WTC11 (cell line): ENCODE measurements around the gene HMGXB3. TPM values are rescaled to one million over a fixed set of nuclear protein-coding genes. Genes with fewer than 3 reads are reported as not detected.
A peak's percentile ranks its signal among the peaks of the same experiment; 100 is the strongest.

Experiments
- ATAC-seq: fragments of 200-7000 bp; cut with Tn5 transposase; 2 replicates; pipeline ENCODE4 v1.10.0; 2021; ENCODE audit warnings: mild to moderate bottlenecking, moderate library complexity
- CTCF ChIA-PET: fragments of 300-600 bp; sonication (Branson Sonifier 250); formaldehyde crosslinking; loops from one replicate; lab custom pipeline; 2021; ENCODE audit warnings: antibody characterized with exemption; lab: Charles Lee
- POLR2A ChIA-PET: fragments of 350-600 bp; sonication (Branson Sonifier 250); formaldehyde crosslinking; loops from one replicate; lab custom pipeline; 2021; ENCODE audit warnings: antibody characterized with exemption; lab: Charles Lee
- DNase-seq: peaks from one replicate; pipeline ENCODE4 v3.0.0; 2021; ENCODE audit warnings: low spot score
- H3K27ac Mint-ChIP-seq: 2 replicates; pipeline ENCODE4 v1.8.0; 2021; ENCODE audit warnings: mixed read lengths
- H3K27me3 Mint-ChIP-seq: 2 replicates; pipeline ENCODE4 v1.8.0; 2021; ENCODE audit warnings: low read depth, mild to moderate bottlenecking, moderate library complexity, mixed read lengths
- H3K36me3 Mint-ChIP-seq: 2 replicates; pipeline ENCODE4 v1.8.0; 2021; ENCODE audit warnings: mixed read lengths
- H3K4me1 Mint-ChIP-seq: 2 replicates; pipeline ENCODE4 v1.8.0; 2022; ENCODE audit warnings: mixed read lengths
- H3K4me3 Mint-ChIP-seq: 2 replicates; pipeline ENCODE4 v1.8.0; 2021; ENCODE audit warnings: mild to moderate bottlenecking, moderate library complexity, mixed read lengths
- H3K9me3 Mint-ChIP-seq: 2 replicates; pipeline ENCODE4 v1.8.0; 2021; ENCODE audit warnings: mixed read lengths
- CBFB ChIP-seq: sonication (generic); formaldehyde crosslinking; IDR thresholded peaks from 2 replicates; pipeline ENCODE4 v1.8.1; 2022; ENCODE audit warnings: mild to moderate bottlenecking, low read depth, missing genetic modification reagents
- CREB1 ChIP-seq: sonication (generic); formaldehyde crosslinking; IDR thresholded peaks from 2 replicates; pipeline ENCODE4 v1.8.0; 2023; ENCODE audit warnings: mild to moderate bottlenecking, missing genetic modification reagents
- FOXJ3 ChIP-seq: sonication (generic); formaldehyde crosslinking; IDR thresholded peaks from 2 replicates; pipeline ENCODE4 v1.9.0; 2021; ENCODE audit warnings: missing genetic modification reagents, mild to moderate bottlenecking, borderline replicate concordance
- SMAD3 ChIP-seq: sonication (generic); formaldehyde crosslinking; IDR thresholded peaks from 2 replicates; pipeline ENCODE4 v1.8.0; 2022; ENCODE audit warnings: missing genetic modification reagents, mild to moderate bottlenecking, borderline replicate concordance
- TEAD1 ChIP-seq: sonication (generic); formaldehyde crosslinking; IDR thresholded peaks from 2 replicates; pipeline ENCODE4 v1.8.0; 2022; ENCODE audit warnings: mild to moderate bottlenecking, missing genetic modification reagents
- ZBTB21 ChIP-seq: sonication (generic); formaldehyde crosslinking; IDR thresholded peaks from 2 replicates; pipeline ENCODE4 v1.8.1; 2023; ENCODE audit warnings: mild to moderate bottlenecking, missing genetic modification reagents, borderline replicate concordance
- ZNF138 ChIP-seq: sonication (generic); formaldehyde crosslinking; conservative IDR thresholded peaks from 2 replicates; pipeline ENCODE4 v1.8.1; 2022; ENCODE audit warnings: mild to moderate bottlenecking, moderate library complexity, missing genetic modification reagents
- ZNF219 ChIP-seq: sonication (generic); formaldehyde crosslinking; IDR thresholded peaks from 2 replicates; pipeline ENCODE4 v1.8.0; 2023; ENCODE audit warnings: missing genetic modification reagents, mild to moderate bottlenecking, borderline replicate concordance
- ZNF263 ChIP-seq: sonication (generic); formaldehyde crosslinking; IDR thresholded peaks from 2 replicates; pipeline ENCODE4 v1.8.1; 2022; ENCODE audit warnings: low read depth, mild to moderate bottlenecking, moderate library complexity, missing genetic modification reagents
- ZNF416 ChIP-seq: fragments of 250-450 bp; sonication (Bioruptor Pico); IDR thresholded peaks from 2 replicates; pipeline ENCODE4 v1.9.0; 2021; ENCODE audit warnings: mild to moderate bottlenecking, inconsistent platforms
- ZNF423 ChIP-seq: fragments of 250-450 bp; sonication (Bioruptor Pico); IDR thresholded peaks from 2 replicates; pipeline ENCODE4 v2.1.2; 2022; ENCODE audit warnings: mild to moderate bottlenecking, moderate library complexity
- total RNA-seq: library from RNA; stranded (reverse); gene quantifications from 3 replicates; pipeline ENCODE4 v1.2.3, GENCODE V29; 2021
- TF ChIP-seq, protein P1 (sequence below): sonication (generic); formaldehyde crosslinking; IDR thresholded peaks from 2 replicates; pipeline ENCODE4 v1.8.1; 2022; ENCODE audit warnings: low read depth, missing genetic modification reagents, borderline replicate concordance
- TF ChIP-seq, protein P2 (sequence below): fragments of 250-450 bp; sonication (Bioruptor Pico); IDR thresholded peaks from 2 replicates; pipeline ENCODE4 v1.9.0; 2021; ENCODE audit warnings: mild to moderate bottlenecking, borderline replicate concordance
- TF ChIP-seq, protein P3 (sequence below): sonication (generic); formaldehyde crosslinking; IDR thresholded peaks from 2 replicates; pipeline ENCODE4 v1.8.1; 2022; ENCODE audit warnings: mild to moderate bottlenecking, missing genetic modification reagents, moderate library complexity, borderline replicate concordance
- TF ChIP-seq, protein P4 (sequence below): fragments of 250-450 bp; sonication (Bioruptor Pico); IDR thresholded peaks from 2 replicates; pipeline ENCODE4 v1.9.0; 2021; ENCODE audit warnings: mild to moderate bottlenecking
- TF ChIP-seq, protein P5 (sequence below): sonication (generic); formaldehyde crosslinking; IDR thresholded peaks from 2 replicates; pipeline ENCODE4 v1.8.1; 2023; ENCODE audit warnings: mild to moderate bottlenecking, missing genetic modification reagents, borderline replicate concordance
- TF ChIP-seq, protein P6 (sequence below): sonication (generic); formaldehyde crosslinking; IDR thresholded peaks from 2 replicates; pipeline ENCODE4 v1.8.0; 2022; ENCODE audit warnings: missing genetic modification reagents

The HMGXB3 gene
- total RNA-seq, 1 experiment from 2014 or later, result 31.6 TPM

DNA sequence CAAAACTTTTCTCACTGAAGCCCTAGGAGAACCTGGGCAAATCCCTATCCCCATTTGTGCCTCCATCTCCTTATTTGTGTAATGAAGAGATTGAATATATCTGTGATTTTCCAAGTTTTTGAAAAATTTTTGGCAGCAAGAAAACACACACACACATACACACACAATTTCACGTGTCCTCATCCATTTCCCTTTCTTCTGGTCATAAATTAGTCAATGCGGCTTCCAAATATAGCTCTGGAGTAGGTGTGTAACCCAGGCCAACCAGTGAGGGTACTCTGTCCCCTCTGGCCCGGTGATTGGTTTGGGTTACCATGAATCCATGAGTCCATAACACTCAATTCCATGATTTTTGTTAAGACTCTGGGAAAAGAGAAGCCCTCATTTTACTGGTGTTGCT is 73.1 kb downstream of the HMGXB3 start (continued):
- TF ChIP-seq, protein P1, sequence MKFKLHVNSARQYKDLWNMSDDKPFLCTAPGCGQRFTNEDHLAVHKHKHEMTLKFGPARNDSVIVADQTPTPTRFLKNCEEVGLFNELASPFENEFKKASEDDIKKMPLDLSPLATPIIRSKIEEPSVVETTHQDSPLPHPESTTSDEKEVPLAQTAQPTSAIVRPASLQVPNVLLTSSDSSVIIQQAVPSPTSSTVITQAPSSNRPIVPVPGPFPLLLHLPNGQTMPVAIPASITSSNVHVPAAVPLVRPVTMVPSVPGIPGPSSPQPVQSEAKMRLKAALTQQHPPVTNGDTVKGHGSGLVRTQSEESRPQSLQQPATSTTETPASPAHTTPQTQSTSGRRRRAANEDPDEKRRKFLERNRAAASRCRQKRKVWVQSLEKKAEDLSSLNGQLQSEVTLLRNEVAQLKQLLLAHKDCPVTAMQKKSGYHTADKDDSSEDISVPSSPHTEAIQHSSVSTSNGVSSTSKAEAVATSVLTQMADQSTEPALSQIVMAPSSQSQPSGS (CRISPR knock-in tag), result no peak

DNA sequence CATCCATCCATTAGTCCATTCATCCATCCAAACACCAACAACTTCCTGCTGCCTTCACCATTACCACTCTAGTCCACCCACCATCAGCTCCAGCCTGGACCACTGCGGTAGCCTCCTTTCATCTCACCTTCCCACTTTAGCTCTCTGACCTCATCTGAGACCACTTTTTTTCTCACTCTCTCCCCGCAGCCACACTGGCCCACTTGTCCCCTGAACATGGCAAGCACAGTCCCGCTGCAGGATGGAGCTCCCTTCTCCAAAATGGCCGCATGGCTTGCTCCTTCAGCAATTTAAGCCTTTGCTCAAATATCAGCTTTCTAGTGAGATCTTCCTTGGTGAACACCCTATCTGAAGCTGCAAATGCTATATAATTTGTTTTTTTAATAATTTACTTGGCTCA is 74.7 kb downstream of the HMGXB3 start:
- CTCF ChIA-PET, result interaction anchor here (0.6 to 1.6 kb wide), 10 partner anchors 11 to 178 kb away, joined by 3 to 12 read pairs (median 3); partner anchors contain the start of gene PDGFRB
- no peak for ATAC-seq
- Mint-ChIP-seq H3K27me3 (no peaks in the 10 kb centered on the region), H3K27ac (no peak overlapping the region), H3K9me3 (no peaks in the 10 kb centered on the region), H3K36me3 (no peaks in the 10 kb centered on the region), H3K4me3 (no peak overlapping the region), H3K4me1 (no peaks in the 10 kb centered on the region)
- DNase-seq, result no peak
- POLR2A ChIA-PET, result no interaction called here
- no peak for TF ChIP-seq FOXJ3
- TF ChIP-seq, protein P2, sequence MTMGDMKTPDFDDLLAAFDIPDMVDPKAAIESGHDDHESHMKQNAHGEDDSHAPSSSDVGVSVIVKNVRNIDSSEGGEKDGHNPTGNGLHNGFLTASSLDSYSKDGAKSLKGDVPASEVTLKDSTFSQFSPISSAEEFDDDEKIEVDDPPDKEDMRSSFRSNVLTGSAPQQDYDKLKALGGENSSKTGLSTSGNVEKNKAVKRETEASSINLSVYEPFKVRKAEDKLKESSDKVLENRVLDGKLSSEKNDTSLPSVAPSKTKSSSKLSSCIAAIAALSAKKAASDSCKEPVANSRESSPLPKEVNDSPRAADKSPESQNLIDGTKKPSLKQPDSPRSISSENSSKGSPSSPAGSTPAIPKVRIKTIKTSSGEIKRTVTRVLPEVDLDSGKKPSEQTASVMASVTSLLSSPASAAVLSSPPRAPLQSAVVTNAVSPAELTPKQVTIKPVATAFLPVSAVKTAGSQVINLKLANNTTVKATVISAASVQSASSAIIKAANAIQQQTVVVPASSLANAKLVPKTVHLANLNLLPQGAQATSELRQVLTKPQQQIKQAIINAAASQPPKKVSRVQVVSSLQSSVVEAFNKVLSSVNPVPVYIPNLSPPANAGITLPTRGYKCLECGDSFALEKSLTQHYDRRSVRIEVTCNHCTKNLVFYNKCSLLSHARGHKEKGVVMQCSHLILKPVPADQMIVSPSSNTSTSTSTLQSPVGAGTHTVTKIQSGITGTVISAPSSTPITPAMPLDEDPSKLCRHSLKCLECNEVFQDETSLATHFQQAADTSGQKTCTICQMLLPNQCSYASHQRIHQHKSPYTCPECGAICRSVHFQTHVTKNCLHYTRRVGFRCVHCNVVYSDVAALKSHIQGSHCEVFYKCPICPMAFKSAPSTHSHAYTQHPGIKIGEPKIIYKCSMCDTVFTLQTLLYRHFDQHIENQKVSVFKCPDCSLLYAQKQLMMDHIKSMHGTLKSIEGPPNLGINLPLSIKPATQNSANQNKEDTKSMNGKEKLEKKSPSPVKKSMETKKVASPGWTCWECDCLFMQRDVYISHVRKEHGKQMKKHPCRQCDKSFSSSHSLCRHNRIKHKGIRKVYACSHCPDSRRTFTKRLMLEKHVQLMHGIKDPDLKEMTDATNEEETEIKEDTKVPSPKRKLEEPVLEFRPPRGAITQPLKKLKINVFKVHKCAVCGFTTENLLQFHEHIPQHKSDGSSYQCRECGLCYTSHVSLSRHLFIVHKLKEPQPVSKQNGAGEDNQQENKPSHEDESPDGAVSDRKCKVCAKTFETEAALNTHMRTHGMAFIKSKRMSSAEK (CRISPR knock-in tag), result no peak
- TF ChIP-seq TEAD1 (CRISPR knock-in tag), result no peak

DNA sequence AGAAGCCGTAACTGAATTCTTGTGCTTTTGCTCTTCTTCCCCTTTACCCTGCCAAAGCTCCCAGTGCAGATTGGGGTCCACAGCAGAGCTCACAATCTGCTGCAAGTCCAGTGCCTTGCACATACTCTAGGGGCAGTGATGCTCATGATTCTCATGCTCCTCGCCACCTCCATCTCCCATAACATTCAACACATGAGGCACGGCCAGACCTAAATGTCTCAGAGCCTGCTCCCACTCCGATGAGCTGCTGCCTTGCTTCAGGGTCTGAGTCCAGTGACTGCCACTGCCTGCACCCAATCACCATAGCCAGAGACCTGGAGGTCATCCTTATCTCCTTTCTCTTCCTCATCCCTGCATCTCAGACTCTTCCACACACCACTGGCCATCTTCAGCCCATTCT is 75.3 kb downstream of the HMGXB3 start:
- H3K9me3 Mint-ChIP-seq, result no peaks in the 10 kb centered on the region
- ATAC-seq (peak; percentile 64), DNase-seq (no peak)
- no peak overlapping the region for H3K27ac Mint-ChIP-seq
- no peaks in the 10 kb centered on the region for H3K4me1 Mint-ChIP-seq
- H3K36me3 Mint-ChIP-seq, result no peaks in the 10 kb centered on the region
- no peak overlapping the region for H3K4me3 Mint-ChIP-seq
- CTCF ChIA-PET, result interaction anchor here (0.6 to 1.6 kb wide), 10 partner anchors 12 to 178 kb away, joined by 3 to 12 read pairs (median 3); partner anchors contain the start of gene PDGFRB
- POLR2A ChIA-PET, result no interaction called here
- no peaks in the 10 kb centered on the region for H3K27me3 Mint-ChIP-seq
- no peak for TF ChIP-seq CREB1 (CRISPR knock-in tag)
- no peak for TF ChIP-seq ZNF219
- TF ChIP-seq, protein P3, sequence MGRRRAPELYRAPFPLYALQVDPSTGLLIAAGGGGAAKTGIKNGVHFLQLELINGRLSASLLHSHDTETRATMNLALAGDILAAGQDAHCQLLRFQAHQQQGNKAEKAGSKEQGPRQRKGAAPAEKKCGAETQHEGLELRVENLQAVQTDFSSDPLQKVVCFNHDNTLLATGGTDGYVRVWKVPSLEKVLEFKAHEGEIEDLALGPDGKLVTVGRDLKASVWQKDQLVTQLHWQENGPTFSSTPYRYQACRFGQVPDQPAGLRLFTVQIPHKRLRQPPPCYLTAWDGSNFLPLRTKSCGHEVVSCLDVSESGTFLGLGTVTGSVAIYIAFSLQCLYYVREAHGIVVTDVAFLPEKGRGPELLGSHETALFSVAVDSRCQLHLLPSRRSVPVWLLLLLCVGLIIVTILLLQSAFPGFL, result no peak
- TF ChIP-seq ZNF416, result no peak
- TF ChIP-seq, protein P4, sequence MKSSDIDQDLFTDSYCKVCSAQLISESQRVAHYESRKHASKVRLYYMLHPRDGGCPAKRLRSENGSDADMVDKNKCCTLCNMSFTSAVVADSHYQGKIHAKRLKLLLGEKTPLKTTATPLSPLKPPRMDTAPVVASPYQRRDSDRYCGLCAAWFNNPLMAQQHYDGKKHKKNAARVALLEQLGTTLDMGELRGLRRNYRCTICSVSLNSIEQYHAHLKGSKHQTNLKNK (CRISPR knock-in tag), result no peak
- no peak for TF ChIP-seq ZNF138
- TF ChIP-seq ZNF423 (CRISPR knock-in tag), result no peak
- TF ChIP-seq, protein P5, sequence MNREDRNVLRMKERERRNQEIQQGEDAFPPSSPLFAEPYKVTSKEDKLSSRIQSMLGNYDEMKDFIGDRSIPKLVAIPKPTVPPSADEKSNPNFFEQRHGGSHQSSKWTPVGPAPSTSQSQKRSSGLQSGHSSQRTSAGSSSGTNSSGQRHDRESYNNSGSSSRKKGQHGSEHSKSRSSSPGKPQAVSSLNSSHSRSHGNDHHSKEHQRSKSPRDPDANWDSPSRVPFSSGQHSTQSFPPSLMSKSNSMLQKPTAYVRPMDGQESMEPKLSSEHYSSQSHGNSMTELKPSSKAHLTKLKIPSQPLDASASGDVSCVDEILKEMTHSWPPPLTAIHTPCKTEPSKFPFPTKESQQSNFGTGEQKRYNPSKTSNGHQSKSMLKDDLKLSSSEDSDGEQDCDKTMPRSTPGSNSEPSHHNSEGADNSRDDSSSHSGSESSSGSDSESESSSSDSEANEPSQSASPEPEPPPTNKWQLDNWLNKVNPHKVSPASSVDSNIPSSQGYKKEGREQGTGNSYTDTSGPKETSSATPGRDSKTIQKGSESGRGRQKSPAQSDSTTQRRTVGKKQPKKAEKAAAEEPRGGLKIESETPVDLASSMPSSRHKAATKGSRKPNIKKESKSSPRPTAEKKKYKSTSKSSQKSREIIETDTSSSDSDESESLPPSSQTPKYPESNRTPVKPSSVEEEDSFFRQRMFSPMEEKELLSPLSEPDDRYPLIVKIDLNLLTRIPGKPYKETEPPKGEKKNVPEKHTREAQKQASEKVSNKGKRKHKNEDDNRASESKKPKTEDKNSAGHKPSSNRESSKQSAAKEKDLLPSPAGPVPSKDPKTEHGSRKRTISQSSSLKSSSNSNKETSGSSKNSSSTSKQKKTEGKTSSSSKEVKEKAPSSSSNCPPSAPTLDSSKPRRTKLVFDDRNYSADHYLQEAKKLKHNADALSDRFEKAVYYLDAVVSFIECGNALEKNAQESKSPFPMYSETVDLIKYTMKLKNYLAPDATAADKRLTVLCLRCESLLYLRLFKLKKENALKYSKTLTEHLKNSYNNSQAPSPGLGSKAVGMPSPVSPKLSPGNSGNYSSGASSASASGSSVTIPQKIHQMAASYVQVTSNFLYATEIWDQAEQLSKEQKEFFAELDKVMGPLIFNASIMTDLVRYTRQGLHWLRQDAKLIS (CRISPR knock-in tag), result no peak
- TF ChIP-seq CBFB (CRISPR knock-in tag), result no peak
- TF ChIP-seq, protein P6, sequence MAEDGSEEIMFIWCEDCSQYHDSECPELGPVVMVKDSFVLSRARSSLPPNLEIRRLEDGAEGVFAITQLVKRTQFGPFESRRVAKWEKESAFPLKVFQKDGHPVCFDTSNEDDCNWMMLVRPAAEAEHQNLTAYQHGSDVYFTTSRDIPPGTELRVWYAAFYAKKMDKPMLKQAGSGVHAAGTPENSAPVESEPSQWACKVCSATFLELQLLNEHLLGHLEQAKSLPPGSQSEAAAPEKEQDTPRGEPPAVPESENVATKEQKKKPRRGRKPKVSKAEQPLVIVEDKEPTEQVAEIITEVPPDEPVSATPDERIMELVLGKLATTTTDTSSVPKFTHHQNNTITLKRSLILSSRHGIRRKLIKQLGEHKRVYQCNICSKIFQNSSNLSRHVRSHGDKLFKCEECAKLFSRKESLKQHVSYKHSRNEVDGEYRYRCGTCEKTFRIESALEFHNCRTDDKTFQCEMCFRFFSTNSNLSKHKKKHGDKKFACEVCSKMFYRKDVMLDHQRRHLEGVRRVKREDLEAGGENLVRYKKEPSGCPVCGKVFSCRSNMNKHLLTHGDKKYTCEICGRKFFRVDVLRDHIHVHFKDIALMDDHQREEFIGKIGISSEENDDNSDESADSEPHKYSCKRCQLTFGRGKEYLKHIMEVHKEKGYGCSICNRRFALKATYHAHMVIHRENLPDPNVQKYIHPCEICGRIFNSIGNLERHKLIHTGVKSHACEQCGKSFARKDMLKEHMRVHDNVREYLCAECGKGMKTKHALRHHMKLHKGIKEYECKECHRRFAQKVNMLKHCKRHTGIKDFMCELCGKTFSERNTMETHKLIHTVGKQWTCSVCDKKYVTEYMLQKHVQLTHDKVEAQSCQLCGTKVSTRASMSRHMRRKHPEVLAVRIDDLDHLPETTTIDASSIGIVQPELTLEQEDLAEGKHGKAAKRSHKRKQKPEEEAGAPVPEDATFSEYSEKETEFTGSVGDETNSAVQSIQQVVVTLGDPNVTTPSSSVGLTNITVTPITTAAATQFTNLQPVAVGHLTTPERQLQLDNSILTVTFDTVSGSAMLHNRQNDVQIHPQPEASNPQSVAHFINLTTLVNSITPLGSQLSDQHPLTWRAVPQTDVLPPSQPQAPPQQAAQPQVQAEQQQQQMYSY (CRISPR knock-in tag), result no peak
- TF ChIP-seq SMAD3 (CRISPR knock-in tag), result no peak
- TF ChIP-seq ZNF263 (CRISPR knock-in tag), result no peak
- no peak for TF ChIP-seq ZBTB21 (CRISPR knock-in tag)
